ENCODE measurements around the gene MTR. TPM values are rescaled to one million over a fixed set of nuclear protein-coding genes. Genes with fewer than 3 reads are reported as not detected.

MTR gene
- total and polyA plus RNA-seq, 11 donors, result 11.8 to 84.2 (median 47.4) TPM

- Histone ChIP-seq H3K4me1 (peaks cover 0 to 11% (median 0%) of the 10 kb centered on the region in 12 donors), H3K36me3 (peaks cover 0 to 91% (median 65%) of the 10 kb centered on the region in 9 donors), H3K9me3 (no peaks in the 10 kb centered on the region), H3K4me3 (no peak overlapping the region), H3K27ac (no peak overlapping the region), H3K27me3 (no peaks in the 10 kb centered on the region)
- DNase-seq (no peak), ATAC-seq (no peak)
- WGBS, 4 donors, result 75 to 97% (median 95%) methylated on average over 2 of the region's 2 CpGs
- TF ChIP-seq, protein P1, sequence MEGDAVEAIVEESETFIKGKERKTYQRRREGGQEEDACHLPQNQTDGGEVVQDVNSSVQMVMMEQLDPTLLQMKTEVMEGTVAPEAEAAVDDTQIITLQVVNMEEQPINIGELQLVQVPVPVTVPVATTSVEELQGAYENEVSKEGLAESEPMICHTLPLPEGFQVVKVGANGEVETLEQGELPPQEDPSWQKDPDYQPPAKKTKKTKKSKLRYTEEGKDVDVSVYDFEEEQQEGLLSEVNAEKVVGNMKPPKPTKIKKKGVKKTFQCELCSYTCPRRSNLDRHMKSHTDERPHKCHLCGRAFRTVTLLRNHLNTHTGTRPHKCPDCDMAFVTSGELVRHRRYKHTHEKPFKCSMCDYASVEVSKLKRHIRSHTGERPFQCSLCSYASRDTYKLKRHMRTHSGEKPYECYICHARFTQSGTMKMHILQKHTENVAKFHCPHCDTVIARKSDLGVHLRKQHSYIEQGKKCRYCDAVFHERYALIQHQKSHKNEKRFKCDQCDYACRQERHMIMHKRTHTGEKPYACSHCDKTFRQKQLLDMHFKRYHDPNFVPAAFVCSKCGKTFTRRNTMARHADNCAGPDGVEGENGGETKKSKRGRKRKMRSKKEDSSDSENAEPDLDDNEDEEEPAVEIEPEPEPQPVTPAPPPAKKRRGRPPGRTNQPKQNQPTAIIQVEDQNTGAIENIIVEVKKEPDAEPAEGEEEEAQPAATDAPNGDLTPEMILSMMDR (IDR thresholded peaks at IDR 0.05), result no peak
- no peak for TF ChIP-seq POLR2A (IDR thresholded peaks at IDR 0.05)
- intact Hi-C loops (cut with DNase I), result loop anchor here in 1 of 10 donors (10.0 kb wide), 1 partner anchor 773 kb away; no protein-coding TSS in a partner anchor
Measured at GRCh38 chr1:236877661-236878060, 82.6 kb downstream of the MTR start.

DNA sequence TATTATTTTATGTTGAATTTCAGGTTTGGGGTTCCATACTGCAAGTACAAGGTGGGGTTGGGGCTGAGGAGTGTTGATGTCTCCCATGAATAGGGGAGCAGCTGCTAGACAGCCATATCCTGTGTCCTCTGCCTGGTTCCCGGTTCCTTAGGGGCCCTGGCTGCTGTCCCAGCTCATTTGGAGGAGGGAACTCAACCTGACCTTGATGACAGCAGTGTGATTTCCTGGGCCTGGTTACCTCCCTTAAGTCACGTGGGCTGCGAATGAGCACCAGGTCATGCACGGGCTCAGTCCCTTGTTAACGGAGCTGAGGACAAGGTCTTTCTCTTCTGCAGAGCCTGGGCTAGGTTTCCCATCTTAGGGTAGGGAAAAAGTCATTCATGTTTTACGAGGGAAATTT is 85.1 kb downstream of the MTR start:
- intact Hi-C loops (cut with DNase I), result no loop called here
- Histone ChIP-seq H3K36me3 (peaks cover 0 to 89% (median 61%) of the 10 kb centered on the region in 9 donors), H3K4me1 (peaks cover 0 to 10% (median 0%) of the 10 kb centered on the region in 12 donors), H3K4me3 (no peak overlapping the region), H3K27me3 (no peaks in the 10 kb centered on the region), H3K27ac (peak overlapping the region in 9 of 12 donors; percentile 14 to 67 (median 58)), H3K9me3 (no peaks in the 10 kb centered on the region)
- peak; percentile 56 to 84 (median 70) for DNase-seq
- 31 to 38% (median 34%) methylated on average over 6 of the region's 6 CpGs for WGBS, 4 donors
- TF ChIP-seq POLR2A (IDR thresholded peaks at IDR 0.05), result no peak
- TF ChIP-seq, protein P1 (IDR thresholded peaks at IDR 0.05), result no peak
- peak; percentile 88 to 94 (median 92) for ATAC-seq

GRCh38 chr1:236882678-236883077 is 87.6 kb downstream of the MTR start:
- TF ChIP-seq, protein P1 (IDR thresholded peaks at IDR 0.05), result no peak
- TF ChIP-seq POLR2A (IDR thresholded peaks at IDR 0.05), result no peak
- Histone ChIP-seq H3K4me1 (peaks cover 0 to 22% (median 0%) of the 10 kb centered on the region in 12 donors), H3K9me3 (no peaks in the 10 kb centered on the region), H3K27me3 (no peaks in the 10 kb centered on the region), H3K27ac (no peak overlapping the region), H3K36me3 (peaks cover 0 to 89% (median 62%) of the 10 kb centered on the region in 9 donors), H3K4me3 (no peak overlapping the region)
- intact Hi-C loops (cut with DNase I), result no loop called here
- no peak for ATAC-seq
- DNase-seq, result no peak
- 63 to 87% (median 83%) methylated on average over 4 of the region's 4 CpGs for WGBS, 4 donors

GRCh38 chr1:236886199-236886598 is 91.1 kb downstream of the MTR start:
- H3K27ac ChIP-seq, result peak overlapping the region in 3 of 12 donors; percentile 9 to 25 (median 12)
- H3K36me3 ChIP-seq, result peaks cover 0 to 95% (median 57%) of the 10 kb centered on the region in 9 donors
- H3K4me3 ChIP-seq, result no peak overlapping the region
- no peaks in the 10 kb centered on the region for H3K27me3 ChIP-seq
- no peaks in the 10 kb centered on the region for H3K9me3 ChIP-seq
- ATAC-seq, result no peak
- 25 to 73% (median 37%) methylated on average over 1 of the region's 1 CpG for WGBS, 4 donors
- DNase-seq, result no peak
- peaks cover 0 to 34% (median 13%) of the 10 kb centered on the region in 12 donors for H3K4me1 ChIP-seq
- intact Hi-C loops (cut with DNase I), result loop anchor here in 1 of 10 donors (5.0 kb wide), 1 partner anchor 111 kb away; no protein-coding TSS in a partner anchor
- no peak for TF ChIP-seq POLR2A (IDR thresholded peaks at IDR 0.05)
- TF ChIP-seq, protein P1 (IDR thresholded peaks at IDR 0.05), result no peak

All from heart left ventricle (tissue), 16 donors.